GM23338 (cell line): ENCODE data around the gene CDKN2AIP. TPM values are rescaled to one million over a fixed set of nuclear protein-coding genes. Genes with fewer than 3 reads are reported as not detected.
A peak's percentile ranks its signal among the peaks of the same experiment; 100 is the strongest.

Source experiments
- ATAC-seq: fragments of 200-7000 bp; cut with Tn5 transposase; 3 replicates; pipeline ENCODE4 v1.9.1; 2020
- DNase-seq: peaks from one replicate; pipeline ENCODE4 v3.0.0-alpha.2; 2015; ENCODE audit warnings: low spot score
- H2AFZ ChIP-seq: fragments of 200-600 bp; sonication (generic); 2 replicates; pipeline ENCODE4 v1.8.0; 2016; ENCODE audit warnings: antibody characterized with exemption, mild to moderate bottlenecking, moderate library complexity
- H3F3A ChIP-seq: fragments of 200-600 bp; sonication (generic); replicated peaks from 2 replicates; pipeline ENCODE4 v1.8.0; 2017; ENCODE audit warnings: antibody characterized with exemption, mixed run types, low read depth
- H3K27ac ChIP-seq: fragments of 200-600 bp; sonication (generic); 2 replicates; pipeline ENCODE4 v1.6.1; 2016; ENCODE audit warnings: low read depth
- H3K27me3 ChIP-seq: fragments of 200-600 bp; sonication (generic); 2 replicates; pipeline ENCODE4 v1.8.0; 2016; ENCODE audit warnings: mild to moderate bottlenecking, mixed run types, moderate library complexity; ENCODE audit not compliant: insufficient read depth
- H3K36me3 ChIP-seq: fragments of 200-600 bp; sonication (generic); 2 replicates; pipeline ENCODE4 v1.8.0; 2016; ENCODE audit warnings: mild to moderate bottlenecking; ENCODE audit not compliant: insufficient read depth
- H3K4me1 ChIP-seq: fragments of 200-600 bp; sonication (generic); 2 replicates; pipeline ENCODE4 v1.8.0; 2016; ENCODE audit warnings: mild to moderate bottlenecking, moderate library complexity; ENCODE audit not compliant: insufficient read depth
- H3K4me2 ChIP-seq: fragments of 200-600 bp; sonication (generic); 2 replicates; pipeline ENCODE4 v1.7.1; 2017; ENCODE audit warnings: mixed run types
- H3K4me3 ChIP-seq: fragments of 200-600 bp; sonication (generic); 2 replicates; pipeline ENCODE4 v1.6.1; 2016; ENCODE audit warnings: mixed run types
- H3K79me2 ChIP-seq: fragments of 200-600 bp; sonication (generic); replicated peaks from 2 replicates; pipeline ENCODE4 v1.8.0; 2017; ENCODE audit warnings: mild to moderate bottlenecking; ENCODE audit not compliant: insufficient read depth
- H3K9me2 ChIP-seq: fragments of 200-600 bp; sonication (generic); 2 replicates; pipeline ENCODE4 v1.8.0; 2017; ENCODE audit not compliant: insufficient read depth
- H4K20me1 ChIP-seq: fragments of 200-600 bp; sonication (generic); replicated peaks from 2 replicates; pipeline ENCODE4 v1.8.0; 2017; ENCODE audit warnings: mild to moderate bottlenecking; ENCODE audit not compliant: insufficient read depth
- H3K27ac Mint-ChIP-seq: 2 replicates; pipeline ENCODE4 v1.8.0; 2020; ENCODE audit warnings: inconsistent platforms, mild to moderate bottlenecking, moderate library complexity, mixed read lengths
- H3K27me3 Mint-ChIP-seq: 3 replicates; pipeline ENCODE4 v1.8.0; 2022; ENCODE audit warnings: low read depth, mild to moderate bottlenecking, moderate library complexity, mixed read lengths, inconsistent platforms; ENCODE audit not compliant: insufficient read depth, poor library complexity
- H3K36me3 Mint-ChIP-seq: 3 replicates; pipeline ENCODE4 v1.8.0; 2021; ENCODE audit warnings: low read depth, mild to moderate bottlenecking, inconsistent platforms, moderate library complexity, mixed read lengths
- H3K4me1 Mint-ChIP-seq: 3 replicates; pipeline ENCODE4 v1.8.0; 2020; ENCODE audit warnings: mild to moderate bottlenecking, inconsistent platforms, mixed read lengths
- H3K4me3 Mint-ChIP-seq: 3 replicates; pipeline ENCODE4 v1.8.0; 2021; ENCODE audit warnings: moderate library complexity, mild to moderate bottlenecking, inconsistent platforms, mixed read lengths
- H3K9me3 Mint-ChIP-seq: 3 replicates; pipeline ENCODE4 v1.8.0; 2020; ENCODE audit warnings: moderate library complexity, mild to moderate bottlenecking, inconsistent platforms, mixed read lengths
- EZH2 ChIP-seq: fragments of 200-600 bp; sonication (generic); IDR thresholded peaks from one replicate; pipeline ENCODE4 v1.8.0; 2017; ENCODE audit warnings: antibody characterized with exemption, mild to moderate bottlenecking, low read depth; ENCODE audit not compliant: unreplicated experiment
- STAT1 ChIP-seq: IDR thresholded peaks from one replicate; pipeline ENCODE4 v1.6.1; 2016; ENCODE audit warnings: antibody characterized with exemption; ENCODE audit not compliant: unreplicated experiment
- ZNF331 ChIP-seq: fragments of 250-450 bp; sonication (Bioruptor Pico); IDR thresholded peaks from 2 replicates; pipeline ENCODE4 v1.5.0; 2020; ENCODE audit warnings: low read depth, mild to moderate bottlenecking, moderate library complexity
- polyA plus RNA-seq: library from polyadenylated mRNA; unstranded; fragments of >200 nt; fragmentation: Nextera tagmentation; extraction: Ambion mirVana; gene quantifications from 2 replicates; pipeline ENCODE4 v1.2.1, GENCODE V29; 2016
- total RNA-seq: library from RNA; depleted of rRNA; stranded (reverse); fragments of >200 nt; shearing (Covaris generic); gene quantifications from 2 replicates; pipeline ENCODE4 v1.2.3, GENCODE V29; 2014
- TF ChIP-seq, protein P1 (sequence below): fragments of 250-450 bp; sonication (Bioruptor Pico); IDR thresholded peaks from 2 replicates; pipeline ENCODE4 v1.5.0; 2020; ENCODE audit warnings: mild to moderate bottlenecking, moderate library complexity
- TF ChIP-seq, protein P2 (sequence below), 2 experiments: fragments of 200-600 bp in 1 of 2; sonication (generic) in 1 of 2; conservative IDR thresholded peaks; 2 replicates each; pipeline versions ENCODE4 v1.5.1 to v1.6.1; 2016 to 2017; ENCODE audit warnings: antibody characterized with exemption in 2 of 2, low read depth in 2 of 2, mild to moderate bottlenecking in 2 of 2, moderate library complexity in 1 of 2

CDKN2AIP gene
- total and polyA plus RNA-seq, 2 experiments from 2014 or later: 15.2 to 27.2 TPM

DNA sequence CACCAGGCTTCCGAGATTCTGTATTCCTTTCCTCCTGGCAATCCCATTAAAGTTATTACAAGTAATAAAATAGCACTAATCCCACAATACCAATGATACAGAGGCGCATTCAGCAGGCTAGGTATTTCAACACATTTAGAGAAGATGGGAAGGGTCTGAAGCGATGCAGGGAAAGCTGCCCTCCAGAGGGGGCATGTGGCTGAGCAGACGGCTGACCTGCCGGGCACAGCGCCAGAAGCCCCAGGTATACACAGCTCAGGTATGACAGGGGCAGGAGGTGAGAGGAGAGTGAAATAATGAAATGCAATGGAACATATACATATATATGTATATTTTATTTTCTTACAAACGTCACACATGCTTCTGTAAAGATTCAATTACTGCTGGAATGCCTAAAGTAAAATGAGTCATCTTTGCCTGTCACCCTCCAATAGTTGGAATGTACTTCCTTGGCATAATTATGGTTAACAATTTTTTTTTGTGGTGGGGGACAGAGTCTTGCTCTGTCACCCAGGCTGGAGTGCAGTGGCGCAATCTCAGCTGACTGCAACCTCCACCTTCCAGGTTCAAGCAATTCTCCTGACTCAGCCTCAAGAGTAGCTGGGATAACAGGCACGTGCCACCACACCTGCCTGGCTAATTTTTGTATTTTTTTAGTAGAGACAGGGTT lies 21.3 kb upstream of the CDKN2AIP start:
- Histone ChIP-seq H3K9me2 (no peaks in the 10 kb centered on the region), H3K4me1 (no peaks in the 10 kb centered on the region), H2AFZ (no peak overlapping the region), H3K27me3 (no peaks in the 10 kb centered on the region), H3K4me3 (no peak overlapping the region), H3F3A (no peaks in the 10 kb centered on the region), H3K79me2 (no peaks in the 10 kb centered on the region), H3K27ac (no peak overlapping the region), H3K36me3 (no peaks in the 10 kb centered on the region), H3K4me2 (no peak overlapping the region), H4K20me1 (no peaks in the 10 kb centered on the region)
- peaks cover 3% of the 10 kb centered on the region for H3K27me3 Mint-ChIP-seq
- H3K4me3 Mint-ChIP-seq: no peak overlapping the region
- no peak overlapping the region for H3K27ac Mint-ChIP-seq
- no peak for DNase-seq
- TF ChIP-seq, protein P1, sequence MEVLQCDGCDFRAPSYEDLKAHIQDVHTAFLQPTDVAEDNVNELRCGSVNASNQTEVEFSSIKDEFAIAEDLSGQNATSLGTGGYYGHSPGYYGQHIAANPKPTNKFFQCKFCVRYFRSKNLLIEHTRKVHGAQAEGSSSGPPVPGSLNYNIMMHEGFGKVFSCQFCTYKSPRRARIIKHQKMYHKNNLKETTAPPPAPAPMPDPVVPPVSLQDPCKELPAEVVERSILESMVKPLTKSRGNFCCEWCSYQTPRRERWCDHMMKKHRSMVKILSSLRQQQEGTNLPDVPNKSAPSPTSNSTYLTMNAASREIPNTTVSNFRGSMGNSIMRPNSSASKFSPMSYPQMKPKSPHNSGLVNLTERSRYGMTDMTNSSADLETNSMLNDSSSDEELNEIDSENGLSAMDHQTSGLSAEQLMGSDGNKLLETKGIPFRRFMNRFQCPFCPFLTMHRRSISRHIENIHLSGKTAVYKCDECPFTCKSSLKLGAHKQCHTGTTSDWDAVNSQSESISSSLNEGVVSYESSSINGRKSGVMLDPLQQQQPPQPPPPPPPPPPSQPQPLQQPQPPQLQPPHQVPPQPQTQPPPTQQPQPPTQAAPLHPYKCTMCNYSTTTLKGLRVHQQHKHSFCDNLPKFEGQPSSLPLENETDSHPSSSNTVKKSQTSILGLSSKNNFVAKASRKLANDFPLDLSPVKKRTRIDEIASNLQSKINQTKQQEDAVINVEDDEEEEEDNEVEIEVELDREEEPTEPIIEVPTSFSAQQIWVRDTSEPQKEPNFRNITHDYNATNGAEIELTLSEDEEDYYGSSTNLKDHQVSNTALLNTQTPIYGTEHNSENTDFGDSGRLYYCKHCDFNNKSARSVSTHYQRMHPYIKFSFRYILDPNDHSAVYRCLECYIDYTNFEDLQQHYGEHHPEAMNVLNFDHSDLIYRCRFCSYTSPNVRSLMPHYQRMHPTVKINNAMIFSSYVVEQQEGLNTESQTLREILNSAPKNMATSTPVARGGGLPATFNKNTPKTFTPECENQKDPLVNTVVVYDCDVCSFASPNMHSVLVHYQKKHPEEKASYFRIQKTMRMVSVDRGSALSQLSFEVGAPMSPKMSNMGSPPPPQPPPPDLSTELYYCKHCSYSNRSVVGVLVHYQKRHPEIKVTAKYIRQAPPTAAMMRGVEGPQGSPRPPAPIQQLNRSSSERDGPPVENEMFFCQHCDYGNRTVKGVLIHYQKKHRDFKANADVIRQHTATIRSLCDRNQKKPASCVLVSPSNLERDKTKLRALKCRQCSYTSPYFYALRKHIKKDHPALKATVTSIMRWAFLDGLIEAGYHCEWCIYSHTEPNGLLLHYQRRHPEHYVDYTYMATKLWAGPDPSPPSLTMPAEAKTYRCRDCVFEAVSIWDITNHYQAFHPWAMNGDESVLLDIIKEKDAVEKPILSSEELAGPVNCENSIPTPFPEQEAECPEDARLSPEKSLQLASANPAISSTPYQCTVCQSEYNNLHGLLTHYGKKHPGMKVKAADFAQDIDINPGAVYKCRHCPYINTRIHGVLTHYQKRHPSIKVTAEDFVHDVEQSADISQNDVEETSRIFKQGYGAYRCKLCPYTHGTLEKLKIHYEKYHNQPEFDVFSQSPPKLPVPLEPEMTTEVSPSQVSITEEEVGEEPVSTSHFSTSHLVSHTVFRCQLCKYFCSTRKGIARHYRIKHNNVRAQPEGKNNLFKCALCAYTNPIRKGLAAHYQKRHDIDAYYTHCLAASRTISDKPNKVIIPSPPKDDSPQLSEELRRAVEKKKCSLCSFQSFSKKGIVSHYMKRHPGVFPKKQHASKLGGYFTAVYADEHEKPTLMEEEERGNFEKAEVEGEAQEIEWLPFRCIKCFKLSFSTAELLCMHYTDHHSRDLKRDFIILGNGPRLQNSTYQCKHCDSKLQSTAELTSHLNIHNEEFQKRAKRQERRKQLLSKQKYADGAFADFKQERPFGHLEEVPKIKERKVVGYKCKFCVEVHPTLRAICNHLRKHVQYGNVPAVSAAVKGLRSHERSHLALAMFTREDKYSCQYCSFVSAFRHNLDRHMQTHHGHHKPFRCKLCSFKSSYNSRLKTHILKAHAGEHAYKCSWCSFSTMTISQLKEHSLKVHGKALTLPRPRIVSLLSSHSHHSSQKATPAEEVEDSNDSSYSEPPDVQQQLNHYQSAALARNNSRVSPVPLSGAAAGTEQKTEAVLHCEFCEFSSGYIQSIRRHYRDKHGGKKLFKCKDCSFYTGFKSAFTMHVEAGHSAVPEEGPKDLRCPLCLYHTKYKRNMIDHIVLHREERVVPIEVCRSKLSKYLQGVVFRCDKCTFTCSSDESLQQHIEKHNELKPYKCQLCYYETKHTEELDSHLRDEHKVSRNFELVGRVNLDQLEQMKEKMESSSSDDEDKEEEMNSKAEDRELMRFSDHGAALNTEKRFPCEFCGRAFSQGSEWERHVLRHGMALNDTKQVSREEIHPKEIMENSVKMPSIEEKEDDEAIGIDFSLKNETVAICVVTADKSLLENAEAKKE (CRISPR knock-in tag): no peak
- TF ChIP-seq STAT1 (no peak), EZH2 (no peak), ZNF331 (CRISPR knock-in tag) (no peak)
- TF ChIP-seq, protein P2, sequence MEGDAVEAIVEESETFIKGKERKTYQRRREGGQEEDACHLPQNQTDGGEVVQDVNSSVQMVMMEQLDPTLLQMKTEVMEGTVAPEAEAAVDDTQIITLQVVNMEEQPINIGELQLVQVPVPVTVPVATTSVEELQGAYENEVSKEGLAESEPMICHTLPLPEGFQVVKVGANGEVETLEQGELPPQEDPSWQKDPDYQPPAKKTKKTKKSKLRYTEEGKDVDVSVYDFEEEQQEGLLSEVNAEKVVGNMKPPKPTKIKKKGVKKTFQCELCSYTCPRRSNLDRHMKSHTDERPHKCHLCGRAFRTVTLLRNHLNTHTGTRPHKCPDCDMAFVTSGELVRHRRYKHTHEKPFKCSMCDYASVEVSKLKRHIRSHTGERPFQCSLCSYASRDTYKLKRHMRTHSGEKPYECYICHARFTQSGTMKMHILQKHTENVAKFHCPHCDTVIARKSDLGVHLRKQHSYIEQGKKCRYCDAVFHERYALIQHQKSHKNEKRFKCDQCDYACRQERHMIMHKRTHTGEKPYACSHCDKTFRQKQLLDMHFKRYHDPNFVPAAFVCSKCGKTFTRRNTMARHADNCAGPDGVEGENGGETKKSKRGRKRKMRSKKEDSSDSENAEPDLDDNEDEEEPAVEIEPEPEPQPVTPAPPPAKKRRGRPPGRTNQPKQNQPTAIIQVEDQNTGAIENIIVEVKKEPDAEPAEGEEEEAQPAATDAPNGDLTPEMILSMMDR (conservative IDR thresholded peaks at IDR 0.05; ENCODE audit: low read depth in 2 of 2): 0 out of 4 replicates have a peak, but pooled peaks of 1 of the 2 experiments have one; percentile 8
- H3K36me3 Mint-ChIP-seq: no peaks in the 10 kb centered on the region
- ATAC-seq: peak; percentile 49; the same call in 2 of the 3 replicates
- H3K4me1 Mint-ChIP-seq: peaks cover 4% of the 10 kb centered on the region
- no peaks in the 10 kb centered on the region; the same call in 2 of the 3 replicates for H3K9me3 Mint-ChIP-seq
